ENCODE measurements around the gene ZNF578. TPM values are rescaled to one million over a fixed set of nuclear protein-coding genes. Genes with fewer than 3 reads are reported as not detected.
"Not testable (repeated sequence)": the region's sequence is repeated elsewhere in the genome, so short reads cannot be mapped to it uniquely, and the experiment has no call there.

Gene ZNF578
- total RNA-seq, 1 experiment from 2014 or later, result not detected

GRCh38 chr19:52516191-52516590, 62.8 kb downstream of the ZNF578 start:
- intact Hi-C loops (cut with micrococcal nuclease; ENCODE audit: unreplicated experiment), result no loop called here
- Mint-ChIP-seq H3K4me1 (ENCODE audit: low read depth, unreplicated experiment) (no peaks in the 10 kb centered on the region), H3K27me3 (ENCODE audit: insufficient read depth, unreplicated experiment) (no peaks in the 10 kb centered on the region), H3K4me3 (ENCODE audit: unreplicated experiment) (no peak overlapping the region), H3K27ac (ENCODE audit: unreplicated experiment) (no peak overlapping the region), H3K36me3 (ENCODE audit: insufficient read depth, unreplicated experiment) (peaks cover 6% of the 10 kb centered on the region), H3K9me3 (ENCODE audit: unreplicated experiment) (peaks cover 35% of the 10 kb centered on the region)
- TF ChIP-seq, protein P1, sequence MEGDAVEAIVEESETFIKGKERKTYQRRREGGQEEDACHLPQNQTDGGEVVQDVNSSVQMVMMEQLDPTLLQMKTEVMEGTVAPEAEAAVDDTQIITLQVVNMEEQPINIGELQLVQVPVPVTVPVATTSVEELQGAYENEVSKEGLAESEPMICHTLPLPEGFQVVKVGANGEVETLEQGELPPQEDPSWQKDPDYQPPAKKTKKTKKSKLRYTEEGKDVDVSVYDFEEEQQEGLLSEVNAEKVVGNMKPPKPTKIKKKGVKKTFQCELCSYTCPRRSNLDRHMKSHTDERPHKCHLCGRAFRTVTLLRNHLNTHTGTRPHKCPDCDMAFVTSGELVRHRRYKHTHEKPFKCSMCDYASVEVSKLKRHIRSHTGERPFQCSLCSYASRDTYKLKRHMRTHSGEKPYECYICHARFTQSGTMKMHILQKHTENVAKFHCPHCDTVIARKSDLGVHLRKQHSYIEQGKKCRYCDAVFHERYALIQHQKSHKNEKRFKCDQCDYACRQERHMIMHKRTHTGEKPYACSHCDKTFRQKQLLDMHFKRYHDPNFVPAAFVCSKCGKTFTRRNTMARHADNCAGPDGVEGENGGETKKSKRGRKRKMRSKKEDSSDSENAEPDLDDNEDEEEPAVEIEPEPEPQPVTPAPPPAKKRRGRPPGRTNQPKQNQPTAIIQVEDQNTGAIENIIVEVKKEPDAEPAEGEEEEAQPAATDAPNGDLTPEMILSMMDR (IDR thresholded peaks at IDR 0.05; ENCODE audit: insufficient read depth in 1 of 2, low read depth in 1 of 2, low read length in 1 of 2, severe bottlenecking in 1 of 2, unreplicated experiment in 1 of 2), result no peak
- H3K9me3 ChIP-seq, result no peaks in the 10 kb centered on the region; the same call in 1 of the 2 replicates
- ChIA-PET CTCF (no interaction called here), POLR2A (no interaction called here)
- no TSS peak for BruUV-seq (replicated peaks)
- no peaks in the 10 kb centered on the region for H3K27me3 ChIP-seq (replicated peaks; ENCODE audit: control insufficient read depth, insufficient read depth, low read length)
- no peak overlapping the region for H3K4me3 ChIP-seq (ENCODE audit: low read depth, low read length)
- no peak for DNase-seq
- H3K4me1 ChIP-seq, result no peaks in the 10 kb centered on the region
- no peaks in the 10 kb centered on the region for H3K36me3 ChIP-seq (ENCODE audit: control insufficient read depth, insufficient read depth, low read length)

GRCh38 chr19:52518646-52519045, 65.3 kb downstream of the ZNF578 start:
- Histone ChIP-seq H3K4me1 (no peaks in the 10 kb centered on the region), H3K9me3 (peaks cover 5% of the 10 kb centered on the region; the same call in 1 of the 2 replicates), H3K36me3 (ENCODE audit: control insufficient read depth, insufficient read depth, low read length) (no peaks in the 10 kb centered on the region), H3K4me3 (ENCODE audit: low read depth, low read length) (no peak overlapping the region), H3K27me3 (replicated peaks; ENCODE audit: control insufficient read depth, insufficient read depth, low read length) (no peaks in the 10 kb centered on the region)
- Mint-ChIP-seq H3K9me3 (ENCODE audit: unreplicated experiment) (peaks cover 36% of the 10 kb centered on the region), H3K36me3 (ENCODE audit: insufficient read depth, unreplicated experiment) (peaks cover 12% of the 10 kb centered on the region), H3K4me1 (ENCODE audit: low read depth, unreplicated experiment) (no peaks in the 10 kb centered on the region), H3K4me3 (ENCODE audit: unreplicated experiment) (no peak overlapping the region), H3K27ac (ENCODE audit: unreplicated experiment) (no peak overlapping the region), H3K27me3 (ENCODE audit: insufficient read depth, unreplicated experiment) (no peaks in the 10 kb centered on the region)
- ChIA-PET POLR2A (no interaction called here), CTCF (no interaction called here)
- no peak for DNase-seq
- TF ChIP-seq, protein P1 (IDR thresholded peaks at IDR 0.05; ENCODE audit: insufficient read depth in 1 of 2, low read depth in 1 of 2, low read length in 1 of 2, severe bottlenecking in 1 of 2, unreplicated experiment in 1 of 2), result no peak
- intact Hi-C loops (cut with micrococcal nuclease; ENCODE audit: unreplicated experiment), result no loop called here
- BruUV-seq (replicated peaks), result no TSS peak

DNA sequence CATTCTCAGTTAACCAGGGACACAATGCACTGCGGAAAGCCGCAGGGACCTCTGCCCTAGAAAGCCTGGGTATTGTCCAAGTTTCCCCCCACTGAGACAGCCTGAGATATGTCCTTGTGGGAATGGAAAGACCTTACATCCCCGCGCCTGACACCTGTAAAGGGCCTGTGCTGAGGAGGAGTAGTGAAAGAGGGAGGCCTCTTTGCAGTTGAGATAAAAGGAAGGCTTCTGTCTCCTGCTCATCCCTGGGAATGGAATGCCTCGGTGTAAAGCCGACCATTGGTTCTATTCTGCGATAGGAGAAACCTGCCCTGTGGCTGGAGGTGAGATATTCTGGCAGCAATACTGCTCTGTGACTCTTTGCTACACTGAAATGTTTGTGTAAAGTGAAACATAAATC, 65.8 kb downstream of the ZNF578 start:
- peaks cover 36% of the 10 kb centered on the region for H3K9me3 Mint-ChIP-seq (ENCODE audit: unreplicated experiment)
- intact Hi-C loops (cut with micrococcal nuclease; ENCODE audit: unreplicated experiment); H3K4me3 Mint-ChIP-seq (ENCODE audit: unreplicated experiment); CTCF ChIA-PET; H3K4me3 ChIP-seq (ENCODE audit: low read depth, low read length); H3K9me3 ChIP-seq; POLR2A ChIA-PET; H3K27me3 Mint-ChIP-seq (ENCODE audit: insufficient read depth, unreplicated experiment); H3K27ac Mint-ChIP-seq (ENCODE audit: unreplicated experiment); H3K27me3 ChIP-seq (replicated peaks; ENCODE audit: control insufficient read depth, insufficient read depth, low read length); H3K4me1 ChIP-seq; DNase-seq; H3K4me1 Mint-ChIP-seq (ENCODE audit: low read depth, unreplicated experiment); H3K36me3 ChIP-seq (ENCODE audit: control insufficient read depth, insufficient read depth, low read length); BruUV-seq (replicated peaks): not testable (repeated sequence)
- peaks cover 12% of the 10 kb centered on the region for H3K36me3 Mint-ChIP-seq (ENCODE audit: insufficient read depth, unreplicated experiment)

DNA sequence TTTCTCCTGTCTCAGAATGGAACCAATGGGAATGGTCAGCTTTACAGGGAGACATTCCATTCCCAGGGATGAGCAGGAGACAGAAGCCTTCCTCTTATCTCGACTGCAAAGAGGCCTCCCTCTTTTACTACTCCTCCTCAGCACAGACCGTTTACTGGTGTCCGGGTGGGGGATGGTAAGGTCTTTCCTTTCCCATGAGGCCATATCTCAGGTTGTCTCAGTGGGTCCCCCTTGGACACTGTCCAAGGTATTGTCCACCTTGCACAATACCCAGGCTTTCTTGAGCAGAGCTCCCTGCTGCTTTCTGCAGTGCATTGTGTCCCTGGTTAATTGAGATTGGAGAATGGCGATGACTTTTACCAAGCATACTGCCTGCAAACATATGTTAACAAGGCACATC, 66.7 kb downstream of the ZNF578 start:
- intact Hi-C loops (cut with micrococcal nuclease; ENCODE audit: unreplicated experiment), result no loop called here
- Mint-ChIP-seq H3K27me3 (ENCODE audit: insufficient read depth, unreplicated experiment) (no peaks in the 10 kb centered on the region), H3K27ac (ENCODE audit: unreplicated experiment) (no peak overlapping the region), H3K9me3 (ENCODE audit: unreplicated experiment) (peaks cover 36% of the 10 kb centered on the region), H3K4me3 (ENCODE audit: unreplicated experiment) (no peak overlapping the region), H3K36me3 (ENCODE audit: insufficient read depth, unreplicated experiment) (peaks cover 12% of the 10 kb centered on the region), H3K4me1 (ENCODE audit: low read depth, unreplicated experiment) (no peaks in the 10 kb centered on the region)
- no peak for DNase-seq
- H3K4me3 ChIP-seq (ENCODE audit: low read depth, low read length), result no peak overlapping the region
- CTCF ChIA-PET, result no interaction called here
- POLR2A ChIA-PET, result no interaction called here
- 0 out of 2 replicates have a peak, but pooled peaks cover 5% of the 10 kb centered on the region for H3K9me3 ChIP-seq
- no peaks in the 10 kb centered on the region for H3K4me1 ChIP-seq
- no peaks in the 10 kb centered on the region for H3K27me3 ChIP-seq (replicated peaks; ENCODE audit: control insufficient read depth, insufficient read depth, low read length)
- no peaks in the 10 kb centered on the region for H3K36me3 ChIP-seq (ENCODE audit: control insufficient read depth, insufficient read depth, low read length)
- TF ChIP-seq, protein P1 (IDR thresholded peaks at IDR 0.05; ENCODE audit: insufficient read depth in 1 of 2, low read depth in 1 of 2, low read length in 1 of 2, severe bottlenecking in 1 of 2, unreplicated experiment in 1 of 2), result no peak
- BruUV-seq (replicated peaks), result no TSS peak

Data from Caco-2 (cell line).